SK-N-MC (cell line): ENCODE data around the gene PPARA.

ENCODE experiments used
- EZH2 ChIP-seq: fragments of 200-600 bp; sonication (generic); IDR thresholded peaks from one replicate; pipeline ENCODE4 v1.6.1; 2017; ENCODE audit warnings: antibody characterized with exemption
- POLR2AphosphoS5 ChIP-seq: IDR thresholded peaks from 2 replicates; pipeline ENCODE4 v1.6.1; 2012; ENCODE audit warnings: mild to moderate bottlenecking, low read depth, low read length, borderline replicate concordance

- no peak for TF ChIP-seq POLR2AphosphoS5
- TF ChIP-seq EZH2: no peak
Measured at GRCh38 chr22:46137218-46137766, 13.0 kb upstream of the PPARA start.
